GM18517 (cell line): ENCODE data around the gene PGAP3.
A peak's percentile ranks its signal among the peaks of the same experiment; 100 is the strongest.

Experiments
- ATAC-seq: cut with Tn5 transposase; IDR thresholded peaks from one replicate; pipeline ENCODE4 v1.9.1; 2021; ENCODE audit warnings: mild to moderate bottlenecking, moderate library complexity; ENCODE audit not compliant: unreplicated experiment

The PGAP3 gene

GRCh38 chr17:39640591-39641031 lies 47.2 kb downstream of the PGAP3 start:
- no peak for ATAC-seq

- no peak for ATAC-seq
Observed at GRCh38 chr17:39639566-39640458, 48.0 kb downstream of the PGAP3 start.

GRCh38 chr17:39639043-39639442 lies 48.8 kb downstream of the PGAP3 start:
- ATAC-seq: no peak

- no peak for ATAC-seq
Observed at GRCh38 chr17:39638317-39638716, 49.5 kb downstream of the PGAP3 start.

- peak; percentile 72 for ATAC-seq
Observed at GRCh38 chr17:39636927-39637736, 50.7 kb downstream of the PGAP3 start, which contains the start of gene STARD3. Gene STARD3 (plus strand): TSS chr17:39637144. CDS start chr17:39653532, 16,388 bp downstream.

- peak; percentile 25 for ATAC-seq
Observed at GRCh38 chr17:39636587-39636926, 51.3 kb downstream of the PGAP3 start.

- no peak for ATAC-seq
Observed at GRCh38 chr17:39635614-39636176, 52.2 kb downstream of the PGAP3 start.

- ATAC-seq: no peak
Observed at GRCh38 chr17:39634384-39634871, 53.4 kb downstream of the PGAP3 start.

- no peak for ATAC-seq
Observed at GRCh38 chr17:39633570-39634183, 54.2 kb downstream of the PGAP3 start.

GRCh38 chr17:39632153-39632941 lies 55.5 kb downstream of the PGAP3 start:
- ATAC-seq: no peak

- ATAC-seq: no peak
Observed at GRCh38 chr17:39631403-39631802, 56.5 kb downstream of the PGAP3 start.

- no peak for ATAC-seq
Observed at GRCh38 chr17:39629898-39630297, 58.0 kb downstream of the PGAP3 start.

- no peak for ATAC-seq
Observed at GRCh38 chr17:39629494-39629880, 58.4 kb downstream of the PGAP3 start.

- ATAC-seq: no peak
Observed at GRCh38 chr17:39628655-39629493, 59.0 kb downstream of the PGAP3 start.

GRCh38 chr17:39627712-39628516 lies 59.9 kb downstream of the PGAP3 start:
- no peak for ATAC-seq

GRCh38 chr17:39627047-39627711 lies 60.7 kb downstream of the PGAP3 start:
- ATAC-seq: no peak

GRCh38 chr17:39626171-39627046 lies 61.4 kb downstream of the PGAP3 start, which contains the start of gene PPP1R1B:
Gene PPP1R1B (plus strand): TSS chr17:39626952. CDS start chr17:39627393, 441 bp downstream.
- no peak for ATAC-seq
